Transverse colon (tissue), 4 donors: ENCODE data around the gene TWF2.

Experiments used
- CTCF ChIP-seq, 5 experiments: fragments of 200-600 bp in 3 of 5; fragments of 450-650 bp in 2 of 5; sonication (generic) in 3 of 5; IDR thresholded peaks; 1 replicate in 2 of 5; 2 replicates in 3 of 5; pipeline ENCODE4 v1.5.1; 2016 to 2017; ENCODE audit warnings: antibody characterized with exemption in 5 of 5, inconsistent platforms in 3 of 5, mild to moderate bottlenecking in 2 of 5, moderate library complexity in 1 of 5
- POLR2A ChIP-seq: fragments of 450-650 bp; IDR thresholded peaks from one replicate; pipeline ENCODE4 v1.6.1; 2016; ENCODE audit warnings: antibody characterized with exemption, mild to moderate bottlenecking, moderate library complexity
- POLR2AphosphoS5 ChIP-seq, 3 donors: sonication (generic); formaldehyde crosslinking; IDR thresholded peaks; one replicate each; pipeline ENCODE4 v1.6.1; 2016; ENCODE audit warnings: antibody characterized with exemption in 3 of 3

GRCh38 chr3:52218937-52219650 is 19.9 kb downstream of the TWF2 start:
- no peak for TF ChIP-seq POLR2A
- TF ChIP-seq CTCF (IDR thresholded peaks at IDR 0.05) = no peak
- TF ChIP-seq POLR2AphosphoS5 (IDR thresholded peaks at IDR 0.05) = no peak
